GM19043 (cell line): ENCODE data around the gene NTNG1.

Experiments used
- ATAC-seq: cut with Tn5 transposase; IDR thresholded peaks from one replicate; pipeline ENCODE4 v1.9.1; 2021; ENCODE audit warnings: low read depth; ENCODE audit not compliant: unreplicated experiment

The NTNG1 gene

DNA sequence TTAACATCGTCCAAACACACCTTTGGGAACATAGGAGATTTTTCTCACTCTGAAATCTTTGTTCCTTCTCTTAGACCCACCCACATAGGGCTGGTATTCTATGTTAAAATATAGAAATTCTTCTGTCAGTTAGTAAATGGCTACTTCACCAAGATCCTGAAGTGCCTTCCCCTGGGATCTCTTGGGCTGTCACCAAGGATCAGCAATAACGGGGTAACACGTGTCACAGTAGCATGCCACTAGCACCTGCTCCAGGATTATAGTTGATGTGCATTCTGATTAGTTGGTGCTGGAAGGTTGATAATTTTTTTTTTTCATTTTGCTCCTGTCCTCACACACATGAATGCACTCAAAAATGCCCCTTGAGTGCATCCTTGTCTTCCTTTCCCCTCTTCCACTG is 298.7 kb downstream of the NTNG1 start:
- ATAC-seq: no peak

GRCh38 chr1:107442551-107442950 is 301.7 kb downstream of the NTNG1 start:
- no peak for ATAC-seq

GRCh38 chr1:107443027-107443426 is 302.2 kb downstream of the NTNG1 start:
- ATAC-seq: no peak

DNA sequence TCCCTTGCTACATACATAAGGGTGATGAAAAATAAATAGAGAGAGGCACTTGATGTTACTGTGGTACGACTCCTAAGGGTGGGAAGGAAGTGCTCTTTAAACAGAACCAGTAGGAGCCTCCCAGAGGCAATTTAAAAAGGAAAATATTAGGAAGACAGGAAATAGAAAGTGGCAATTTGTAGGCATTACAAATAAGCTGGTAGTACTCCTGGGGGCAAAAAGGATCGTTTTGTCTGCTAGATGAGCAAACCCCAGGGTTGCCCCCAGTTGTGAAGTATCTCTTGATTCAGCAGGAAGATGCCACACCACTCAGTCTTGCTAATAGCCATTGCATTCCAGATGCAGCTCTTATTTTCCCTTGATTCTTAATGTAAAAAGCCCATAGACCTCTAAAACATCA is 303.0 kb downstream of the NTNG1 start:
- ATAC-seq: no peak

GRCh38 chr1:107444302-107444701 is 303.5 kb downstream of the NTNG1 start:
- ATAC-seq: no peak

- no peak for ATAC-seq
Observed at GRCh38 chr1:107449326-107449725, 308.5 kb downstream of the NTNG1 start.

GRCh38 chr1:107450899-107451664 is 310.2 kb downstream of the NTNG1 start:
- ATAC-seq: peak; percentile 74

GRCh38 chr1:107451715-107452114 is 310.9 kb downstream of the NTNG1 start:
- peak; percentile 39 for ATAC-seq

- ATAC-seq: no peak
Observed at GRCh38 chr1:107454791-107455190, 314.0 kb downstream of the NTNG1 start.

DNA sequence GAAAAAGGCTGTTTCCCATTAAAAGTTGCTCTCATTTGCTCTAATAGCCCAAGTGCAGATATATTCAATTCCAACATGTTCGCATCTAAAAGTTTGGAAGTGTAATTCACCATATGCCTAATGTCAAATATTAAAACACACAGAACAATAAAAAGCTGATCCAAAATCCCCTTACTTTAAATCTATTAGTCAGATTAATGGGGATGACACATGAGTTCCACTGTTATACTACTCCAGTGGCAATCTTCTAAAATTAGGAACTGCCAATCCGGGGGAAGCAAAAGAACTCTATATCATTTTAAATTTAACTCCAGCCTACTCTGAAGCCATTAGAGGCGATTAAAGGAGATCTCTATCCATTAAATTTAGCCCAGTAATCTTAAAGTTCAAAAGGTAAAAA is 317.1 kb downstream of the NTNG1 start:
- ATAC-seq: no peak

GRCh38 chr1:107459204-107459904 is 318.5 kb downstream of the NTNG1 start:
- ATAC-seq: peak; percentile 44

DNA sequence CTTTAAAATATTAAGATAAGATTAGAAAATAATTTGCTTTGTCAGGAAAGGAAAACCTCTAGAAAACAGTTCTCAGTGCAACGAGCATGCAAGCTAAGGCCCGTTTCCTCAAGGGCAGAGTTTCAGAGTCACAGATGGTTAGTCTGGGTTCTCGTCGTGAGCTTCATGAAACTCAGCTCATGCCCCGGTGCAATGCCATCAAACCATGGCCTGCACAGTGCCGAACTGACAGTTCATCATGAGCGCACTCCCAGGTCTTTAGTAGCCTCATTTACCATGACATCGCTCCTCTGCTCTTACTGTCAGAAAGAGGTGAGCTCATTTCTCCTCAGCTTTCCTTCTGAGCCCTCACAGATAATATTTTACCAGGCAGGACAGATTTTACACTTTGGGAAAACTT is 319.2 kb downstream of the NTNG1 start:
- peak; percentile 78 for ATAC-seq

- no peak for ATAC-seq
Observed at GRCh38 chr1:107464827-107465226, 324.0 kb downstream of the NTNG1 start.

- ATAC-seq: no peak
Observed at GRCh38 chr1:107467286-107467685, 326.4 kb downstream of the NTNG1 start.

GRCh38 chr1:107467811-107468210 is 327.0 kb downstream of the NTNG1 start:
- no peak for ATAC-seq

GRCh38 chr1:107473065-107473464 is 332.2 kb downstream of the NTNG1 start:
- ATAC-seq: no peak

- peak; percentile 55 for ATAC-seq
Observed at GRCh38 chr1:107474877-107475612, 334.2 kb downstream of the NTNG1 start.

DNA sequence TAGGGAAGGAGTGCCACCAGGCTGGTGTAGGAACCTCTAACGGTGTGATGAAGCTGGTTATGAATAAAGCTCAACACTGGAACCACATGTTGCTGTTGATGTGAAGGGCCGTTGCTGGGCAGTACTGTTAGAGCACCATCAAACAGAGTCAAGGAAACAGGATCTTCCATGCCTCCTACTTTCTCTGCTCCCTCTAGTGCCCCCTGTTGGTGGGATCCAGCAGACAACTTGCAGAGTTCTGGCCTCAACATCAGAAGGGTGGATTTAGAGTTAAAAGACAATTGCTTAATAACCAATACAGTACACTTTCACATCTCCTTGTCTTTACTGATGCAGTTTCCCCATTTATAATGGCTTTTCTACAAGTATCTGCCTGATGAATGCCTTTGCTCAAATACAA is 336.4 kb downstream of the NTNG1 start:
- ATAC-seq: no peak

DNA sequence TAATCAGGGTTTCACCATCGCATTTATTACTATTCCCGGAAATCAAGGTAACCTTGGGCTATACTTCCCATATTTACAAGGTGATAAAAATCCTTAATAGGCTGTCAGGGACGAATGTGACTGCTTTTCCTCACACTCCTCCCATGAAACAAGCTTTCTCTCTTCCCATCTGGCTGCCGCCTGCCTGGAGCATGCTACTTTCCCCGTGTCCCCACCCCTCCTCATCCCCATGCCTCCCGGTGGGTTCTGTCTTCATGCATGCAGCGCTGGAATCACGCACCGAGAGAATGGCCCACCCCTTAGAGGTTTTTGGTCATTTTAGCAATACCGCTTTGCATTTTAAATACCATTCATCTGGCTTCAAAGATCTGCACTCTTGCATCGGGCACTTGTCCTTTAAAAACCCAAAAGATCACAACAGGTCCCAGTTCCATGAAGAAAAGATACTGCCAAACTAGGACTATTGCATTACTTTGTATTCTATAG is 339.1 kb downstream of the NTNG1 start:
- no peak for ATAC-seq

- peak; percentile 71 for ATAC-seq
Observed at GRCh38 chr1:107480548-107481415, 339.9 kb downstream of the NTNG1 start.
